SKM-1 (cell line): ENCODE results near the gene ARMH3.
"Not testable (repeated sequence)": the region's sequence is repeated elsewhere in the genome, so short reads cannot be mapped to it uniquely, and the experiment has no call there.

ENCODE experiments used
- DNase-seq: peaks from one replicate; lab custom pipeline; 2025; ENCODE audit not compliant: unreplicated experiment; lab: John Stamatoyannopoulos, UW

Gene ARMH3

DNA sequence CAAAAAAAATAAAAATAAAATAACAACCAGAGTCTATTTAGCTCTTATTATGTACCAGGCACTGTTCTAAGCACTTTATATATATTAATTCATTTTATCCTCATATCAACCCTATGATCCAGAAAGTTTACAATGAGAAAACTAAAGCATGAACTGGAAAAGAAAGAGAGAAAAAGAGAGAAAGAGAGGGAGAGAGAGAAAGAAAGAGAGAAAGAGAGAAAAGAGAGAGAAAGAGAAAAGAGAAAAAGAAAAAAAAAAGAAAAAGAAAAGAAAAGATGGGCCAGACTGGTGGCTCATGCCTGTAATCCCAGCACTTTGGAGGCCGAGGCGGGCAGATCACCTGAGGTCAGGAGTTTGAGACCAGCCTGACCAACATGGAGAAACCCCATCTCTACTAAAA, 9.9 kb downstream of the ARMH3 start:
- DNase-seq, result no peak

DNA sequence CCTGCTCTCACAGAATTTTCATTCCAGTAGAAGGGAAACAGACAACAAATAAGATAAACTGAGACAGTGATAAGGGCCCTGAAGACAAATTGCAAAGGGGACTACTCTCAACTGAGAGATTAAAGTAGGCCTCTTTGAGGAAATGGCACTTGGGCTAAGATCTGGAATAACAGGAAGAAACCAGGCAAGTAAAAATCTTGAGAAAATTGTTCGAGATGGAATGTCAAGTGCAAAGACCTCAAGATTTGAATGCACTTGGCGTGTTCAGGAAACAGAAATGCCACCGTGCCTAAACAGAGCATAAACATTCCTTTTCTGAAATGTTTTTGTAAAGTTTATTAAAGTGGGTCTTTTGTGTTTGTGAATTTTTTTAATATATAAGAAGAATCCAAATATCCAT, 10.7 kb downstream of the ARMH3 start:
- DNase-seq, result no peak

- no peak for DNase-seq
Measured at GRCh38 chr10:102040305-102041050, 15.5 kb downstream of the ARMH3 start.

- no peak for DNase-seq
Measured at GRCh38 chr10:102038410-102038809, 17.6 kb downstream of the ARMH3 start.

- not testable (repeated sequence) for DNase-seq
Measured at GRCh38 chr10:102035807-102036206, 20.2 kb downstream of the ARMH3 start.

DNA sequence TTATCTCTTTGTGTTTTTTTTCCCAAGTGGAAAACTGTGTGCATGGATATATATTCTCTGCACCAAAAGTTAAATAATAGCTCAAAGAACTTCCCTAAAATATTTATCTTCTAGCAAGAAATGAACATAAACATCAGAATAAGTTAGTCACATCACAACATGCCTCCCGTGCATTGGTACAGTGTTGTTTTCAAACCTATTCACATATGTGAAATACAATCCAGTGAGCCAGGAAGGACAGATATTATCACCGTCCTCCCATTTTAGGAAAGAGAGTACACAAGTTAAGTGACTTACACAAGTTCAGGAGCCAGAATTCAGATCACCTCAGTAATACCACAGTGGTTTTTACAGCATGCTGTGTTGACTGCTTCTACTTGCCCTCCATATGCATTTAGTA, 22.2 kb downstream of the ARMH3 start:
- DNase-seq, result no peak

GRCh38 chr10:102027261-102027660, 28.7 kb downstream of the ARMH3 start:
- no peak for DNase-seq

GRCh38 chr10:102024799-102025198, 31.2 kb downstream of the ARMH3 start:
- peak; percentile 69 for DNase-seq

DNA sequence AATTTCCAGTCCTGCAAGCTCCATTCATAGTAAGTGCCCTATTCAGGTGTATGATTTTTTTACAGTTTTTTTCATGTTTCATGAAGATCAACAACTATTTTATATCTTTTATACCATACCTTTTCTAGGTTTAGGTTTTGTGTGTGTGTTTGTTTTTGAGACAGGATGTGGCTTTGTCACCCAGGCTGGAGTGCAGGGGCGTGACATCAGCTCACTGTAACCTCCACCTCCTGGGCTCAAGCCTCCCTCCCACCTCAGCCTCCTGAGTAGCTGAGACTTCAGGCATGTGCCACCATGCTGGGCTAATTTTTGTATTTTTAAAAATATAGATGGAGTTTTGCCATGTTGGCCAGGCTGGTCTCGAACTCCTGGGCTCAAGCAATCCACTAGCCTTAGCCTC, 35.0 kb downstream of the ARMH3 start:
- DNase-seq, result no peak

GRCh38 chr10:102017295-102017694, 38.7 kb downstream of the ARMH3 start:
- no peak for DNase-seq

- no peak for DNase-seq
Measured at GRCh38 chr10:102016416-102016815, 39.6 kb downstream of the ARMH3 start.

GRCh38 chr10:102010961-102011360, 45.0 kb downstream of the ARMH3 start:
- DNase-seq, result no peak

DNA sequence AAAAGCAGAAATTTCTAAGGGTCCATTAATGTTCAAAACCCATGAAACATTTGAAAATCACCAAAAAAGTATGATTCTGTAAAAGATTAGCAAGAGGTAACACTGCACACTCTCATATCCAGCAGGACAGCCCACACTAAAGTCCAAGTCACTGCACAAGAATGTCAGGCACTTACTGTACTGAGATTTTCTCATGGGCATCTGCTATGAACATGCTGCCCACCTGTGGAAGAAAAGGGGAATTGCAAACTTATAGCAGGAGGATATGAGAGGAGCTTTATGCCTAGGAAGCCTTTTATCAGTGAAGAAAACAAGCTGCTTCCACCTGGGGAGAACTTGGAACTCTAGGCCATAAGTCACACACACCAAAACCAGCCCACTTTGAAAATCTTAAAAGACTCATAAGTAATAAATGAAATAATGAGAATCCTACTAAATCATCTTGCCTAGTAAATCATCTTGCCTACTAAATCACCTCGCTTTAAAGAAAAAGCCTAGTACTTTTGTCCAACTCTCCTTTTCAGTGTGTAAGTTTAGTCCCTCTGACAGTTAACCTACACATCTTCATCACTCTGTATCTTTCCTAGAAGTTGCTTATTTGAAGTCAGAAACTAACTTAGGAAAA, 46.1 kb downstream of the ARMH3 start:
- DNase-seq, result peak; percentile 72

DNA sequence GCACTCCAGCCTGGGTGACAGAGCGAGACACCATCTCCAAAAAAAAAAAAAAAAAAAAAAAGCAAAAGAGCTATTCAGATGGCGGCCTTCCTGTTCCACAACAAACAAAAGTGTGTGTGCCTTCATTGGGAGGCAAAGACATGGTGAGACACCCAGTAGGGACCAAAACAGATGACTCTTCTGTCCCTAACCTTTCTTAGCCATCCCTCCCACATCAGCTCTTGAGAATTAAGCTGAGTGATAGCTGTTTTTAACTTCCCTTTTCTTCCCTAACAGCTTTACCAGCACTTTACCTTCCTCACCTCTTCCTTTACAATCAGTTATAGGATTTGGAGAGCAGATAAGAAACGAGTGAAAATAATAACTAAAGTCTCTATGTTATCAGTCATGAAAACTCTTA, 48.2 kb downstream of the ARMH3 start:
- no peak for DNase-seq

DNA sequence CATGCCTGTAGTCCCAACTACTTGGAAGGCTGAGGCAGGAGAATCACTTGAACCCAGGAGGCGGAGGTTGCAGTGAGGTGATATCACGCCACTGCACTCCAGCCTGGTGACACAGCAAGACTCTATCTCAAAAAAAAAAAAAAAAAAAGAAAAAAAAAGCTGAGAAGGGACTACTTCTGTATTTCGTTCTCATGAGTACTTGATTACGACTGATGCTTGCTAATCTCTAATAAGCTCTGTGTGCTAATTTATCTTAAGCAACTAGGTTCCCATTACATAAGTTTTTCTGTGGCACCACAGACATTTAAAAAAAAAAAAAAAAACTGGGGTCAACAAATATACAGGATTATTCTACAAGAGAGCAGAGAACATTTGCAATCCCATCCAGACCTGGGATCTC, 48.9 kb downstream of the ARMH3 start:
- not testable (repeated sequence) for DNase-seq

GRCh38 chr10:102004376-102004775, 51.6 kb downstream of the ARMH3 start:
- DNase-seq, result no peak

DNA sequence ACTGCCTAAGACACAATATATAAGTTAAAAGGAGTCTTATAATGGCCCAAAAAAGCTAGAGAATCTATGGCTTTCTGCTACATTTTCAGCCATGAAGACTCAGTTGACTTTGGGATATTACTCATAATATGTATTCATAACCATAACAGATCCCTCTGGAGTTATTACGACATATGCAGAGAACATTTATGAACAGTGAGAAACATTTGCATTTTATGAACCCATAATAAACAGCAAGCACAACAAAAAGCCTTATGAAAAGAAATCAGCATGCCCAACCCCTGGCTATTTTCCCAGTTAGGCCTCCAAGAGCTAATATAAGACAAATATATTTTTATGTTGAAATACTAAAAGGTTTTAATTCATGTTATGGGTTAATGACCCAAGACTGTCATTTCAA, 52.4 kb downstream of the ARMH3 start:
- no peak for DNase-seq

- DNase-seq, result no peak
Measured at GRCh38 chr10:102001435-102002068, 54.4 kb downstream of the ARMH3 start.

DNA sequence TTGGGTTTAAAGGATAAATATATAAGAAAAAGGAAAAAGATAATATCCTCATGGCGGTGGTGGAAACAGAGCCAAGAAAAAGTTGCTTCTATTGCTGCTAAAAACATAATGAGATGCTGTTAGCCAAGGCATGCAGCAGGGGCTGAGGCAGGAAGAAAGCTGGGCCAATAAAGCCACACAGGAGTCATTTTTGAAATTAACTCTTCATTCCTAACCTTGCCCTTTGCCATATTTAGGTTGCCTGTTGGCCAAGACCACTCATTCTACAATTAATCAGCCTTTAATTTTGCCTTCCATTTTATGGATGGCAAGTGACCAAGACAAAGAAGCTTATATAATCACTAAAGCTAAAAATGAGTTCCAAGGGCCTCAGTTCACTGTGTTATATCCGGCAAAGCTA, 58.2 kb downstream of the ARMH3 start:
- DNase-seq, result no peak

GRCh38 chr10:101995451-101996063, 60.4 kb downstream of the ARMH3 start:
- no peak for DNase-seq

- DNase-seq, result no peak
Measured at GRCh38 chr10:101993651-101994200, 62.2 kb downstream of the ARMH3 start.

DNA sequence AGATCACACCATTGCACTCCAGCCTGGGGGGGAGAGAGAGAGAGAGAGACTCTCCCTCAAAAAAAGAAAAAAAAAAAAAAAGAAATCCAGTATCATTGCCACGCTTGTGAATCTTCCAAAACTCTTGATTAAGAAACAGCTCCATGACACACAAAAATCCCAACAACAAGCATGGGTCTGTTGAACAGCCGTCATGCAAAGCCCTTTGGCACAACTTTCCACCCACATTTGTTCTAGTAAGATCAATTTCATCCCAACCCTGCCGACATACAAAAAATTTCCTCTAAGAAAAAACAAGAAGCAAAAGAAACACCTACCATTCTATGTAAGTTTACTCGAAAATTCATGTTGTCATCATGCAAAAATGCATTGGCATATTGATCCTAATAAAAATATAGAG, 62.8 kb downstream of the ARMH3 start:
- DNase-seq, result no peak
